Liver (tissue), 9 donors: Measurements from ENCODE around the gene CCT7. TPM values are rescaled to one million over a fixed set of nuclear protein-coding genes. Genes with fewer than 3 reads are reported as not detected.

Experiments
- DNase-seq: peaks from one replicate; pipeline ENCODE4 v3.0.0-alpha.2; 2017; ENCODE audit warnings: low spot score
- H3K27ac ChIP-seq, 2 donors: one replicate each; pipeline ENCODE4 v1.7.0; 2013; ENCODE audit warnings: inconsistent platforms in 2 of 2, low read length in 2 of 2, control low read depth in 1 of 2, low read depth in 1 of 2, mild to moderate bottlenecking in 1 of 2
- H3K27me3 ChIP-seq, 4 donors: one replicate each; pipeline versions ENCODE4 v1.6.1 to v1.7.0; 2013; ENCODE audit warnings: low read length in 3 of 4, inconsistent platforms in 1 of 4, mild to moderate bottlenecking in 1 of 4, moderate library complexity in 1 of 4; ENCODE audit not compliant: control insufficient read depth in 4 of 4, insufficient read depth in 4 of 4
- H3K36me3 ChIP-seq, 4 donors: one replicate each; pipeline versions ENCODE4 v1.6.1 to v1.7.0; 2013; ENCODE audit warnings: low read length in 3 of 4, mild to moderate bottlenecking in 3 of 4, low read depth in 1 of 4, moderate library complexity in 1 of 4; ENCODE audit not compliant: control insufficient read depth in 4 of 4, insufficient read depth in 3 of 4
- H3K4me1 ChIP-seq, 4 donors: one replicate each; pipeline versions ENCODE4 v1.6.1 to v1.7.0; 2013; ENCODE audit warnings: low read length in 3 of 4, mild to moderate bottlenecking in 3 of 4, moderate library complexity in 1 of 4; ENCODE audit not compliant: control insufficient read depth in 4 of 4, insufficient read depth in 4 of 4
- H3K4me3 ChIP-seq, 3 donors: one replicate each; pipeline versions ENCODE4 v1.6.1 to v1.7.0; 2013; ENCODE audit warnings: low read length in 3 of 3, control low read depth in 1 of 3, low read depth in 1 of 3, mild to moderate bottlenecking in 1 of 3
- H3K9ac ChIP-seq, 2 donors: one replicate each; pipeline ENCODE4 v1.7.0; 2013; ENCODE audit warnings: low read length in 2 of 2, mild to moderate bottlenecking in 2 of 2, moderate library complexity in 2 of 2, control low read depth in 1 of 2, low read depth in 1 of 2
- H3K9me3 ChIP-seq, 4 donors: one replicate each; pipeline versions ENCODE4 v1.6.1 to v1.7.0; 2013; ENCODE audit warnings: low read length in 3 of 4; ENCODE audit not compliant: control insufficient read depth in 4 of 4
- EGR1 ChIP-seq, 2 donors: IDR thresholded peaks; 2 replicates each; pipeline ENCODE4 v1.6.1; 2016 to 2018; ENCODE audit warnings: antibody characterized with exemption in 2 of 2, low read depth in 2 of 2
- FOXA1 ChIP-seq: IDR thresholded peaks from 2 replicates; pipeline ENCODE4 v1.6.1; 2016; ENCODE audit warnings: antibody characterized with exemption
- FOXA2 ChIP-seq: IDR thresholded peaks from 2 replicates; pipeline ENCODE4 v1.6.1; 2016; ENCODE audit warnings: antibody characterized with exemption
- GABPA ChIP-seq, 2 donors: IDR thresholded peaks in 1 of 2; conservative IDR thresholded peaks in 1 of 2; 2 replicates each; pipeline ENCODE4 v1.6.1; 2016; ENCODE audit warnings: antibody characterized with exemption in 2 of 2, mild to moderate bottlenecking in 1 of 2, moderate library complexity in 1 of 2
- HNF4A ChIP-seq, 2 donors: conservative IDR thresholded peaks; 2 replicates each; pipeline ENCODE4 v1.6.1; 2016; ENCODE audit warnings: antibody characterized with exemption in 2 of 2, mild to moderate bottlenecking in 2 of 2
- HNF4G ChIP-seq: IDR thresholded peaks from 2 replicates; pipeline ENCODE4 v1.6.1; 2016; ENCODE audit warnings: antibody characterized with exemption
- JUND ChIP-seq, 2 donors: IDR thresholded peaks; 2 replicates each; pipeline ENCODE4 v1.6.1; 2016; ENCODE audit warnings: antibody characterized with exemption in 2 of 2
- NR2F2 ChIP-seq: IDR thresholded peaks from 2 replicates; pipeline ENCODE4 v1.6.1; 2016; ENCODE audit warnings: antibody characterized with exemption
- RAD21 ChIP-seq, 2 donors: IDR thresholded peaks; 2 replicates each; pipeline ENCODE4 v1.6.1; 2016; ENCODE audit warnings: antibody characterized with exemption in 2 of 2, mild to moderate bottlenecking in 2 of 2
- SP1 ChIP-seq: IDR thresholded peaks from 2 replicates; pipeline ENCODE4 v1.6.1; 2018; ENCODE audit warnings: antibody characterized with exemption, mild to moderate bottlenecking
- YY1 ChIP-seq: IDR thresholded peaks from 2 replicates; pipeline ENCODE4 v1.6.1; 2016; ENCODE audit warnings: antibody characterized with exemption, mild to moderate bottlenecking
- WGBS: extraction: QIAGEN DNeasy Blood & Tissue Kit; methylation state at CpG from one replicate; pipeline ENCODE4 v1.1.7; 2013; 5-methylcytosine and 5-hydroxymethylcytosine counted together
- polyA plus RNA-seq, 2 donors: library from polyadenylated mRNA; stranded (reverse) in 1 of 2; unstranded in 1 of 2; fragments of 200-250 nt in 1 of 2; fragments of >200 nt in 1 of 2; fragmentation: Nextera tagmentation in 1 of 2; extraction: Ambion mirVana in 1 of 2; gene quantifications; one replicate each; pipeline versions ENCODE4 v1.2.1 to v1.2.3, GENCODE V29; 2013 to 2015
- total RNA-seq, 2 donors: library from RNA; depleted of rRNA; stranded (reverse); fragments of >200 nt; gene quantifications; one replicate each; pipeline ENCODE4 v1.2.3, GENCODE V29; 2014
- TF ChIP-seq, protein P1 (sequence below): IDR thresholded peaks from 2 replicates; pipeline ENCODE4 v1.6.1; 2016; ENCODE audit warnings: antibody characterized with exemption
- TF ChIP-seq, protein P2 (sequence below): IDR thresholded peaks from 2 replicates; pipeline ENCODE4 v1.6.1; 2016; ENCODE audit warnings: antibody characterized with exemption, mild to moderate bottlenecking
- TF ChIP-seq, protein P3 (sequence below): IDR thresholded peaks from 2 replicates; pipeline ENCODE4 v1.6.1; 2016; ENCODE audit warnings: antibody characterized with exemption
- TF ChIP-seq, protein P4 (sequence below): fragments of 150-350 bp; IDR thresholded peaks from 2 replicates; pipeline ENCODE4 v1.5.1; 2017; ENCODE audit warnings: improper control_type of control experiment, low read depth, low read length; ENCODE audit not compliant: missing input control
- donor health status: healthy.
- donor health status: healthy.
- donor health status: healthy.
- donor health status: healthy.
- donor health status: healthy.

CCT7 gene
- total and polyA plus RNA-seq, 4 donors: 83.7 to 115 (median 101) TPM

DNA sequence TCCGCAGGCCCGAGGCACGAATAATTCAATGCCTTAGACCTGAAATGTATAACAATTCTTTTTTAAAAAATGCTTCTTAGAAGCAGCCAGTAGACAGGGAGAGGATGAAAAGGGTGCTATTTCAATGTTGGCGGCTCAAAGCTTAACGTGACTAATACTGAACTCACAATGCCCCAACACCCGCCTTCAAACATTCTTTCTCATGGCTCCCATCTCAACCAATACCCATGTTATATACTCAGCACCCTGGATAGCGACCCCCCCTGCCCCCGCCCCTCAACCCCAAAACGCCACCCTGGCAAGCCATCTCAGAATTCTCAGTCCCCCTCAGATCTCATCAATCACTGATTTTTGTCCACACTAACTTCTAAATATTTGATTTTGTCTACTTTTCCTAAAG, 45.7 kb downstream of the CCT7 start:
- DNase-seq: no peak
- no peak overlapping the region for H3K4me3 ChIP-seq
- no peaks in the 10 kb centered on the region for H3K9me3 ChIP-seq
- TF ChIP-seq FOXA2 (no peak), HNF4G (no peak), NR2F2 (no peak)
- TF ChIP-seq, protein P1, sequence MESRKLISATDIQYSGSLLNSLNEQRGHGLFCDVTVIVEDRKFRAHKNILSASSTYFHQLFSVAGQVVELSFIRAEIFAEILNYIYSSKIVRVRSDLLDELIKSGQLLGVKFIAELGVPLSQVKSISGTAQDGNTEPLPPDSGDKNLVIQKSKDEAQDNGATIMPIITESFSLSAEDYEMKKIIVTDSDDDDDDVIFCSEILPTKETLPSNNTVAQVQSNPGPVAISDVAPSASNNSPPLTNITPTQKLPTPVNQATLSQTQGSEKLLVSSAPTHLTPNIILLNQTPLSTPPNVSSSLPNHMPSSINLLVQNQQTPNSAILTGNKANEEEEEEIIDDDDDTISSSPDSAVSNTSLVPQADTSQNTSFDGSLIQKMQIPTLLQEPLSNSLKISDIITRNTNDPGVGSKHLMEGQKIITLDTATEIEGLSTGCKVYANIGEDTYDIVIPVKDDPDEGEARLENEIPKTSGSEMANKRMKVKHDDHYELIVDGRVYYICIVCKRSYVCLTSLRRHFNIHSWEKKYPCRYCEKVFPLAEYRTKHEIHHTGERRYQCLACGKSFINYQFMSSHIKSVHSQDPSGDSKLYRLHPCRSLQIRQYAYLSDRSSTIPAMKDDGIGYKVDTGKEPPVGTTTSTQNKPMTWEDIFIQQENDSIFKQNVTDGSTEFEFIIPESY: no peak
- TF ChIP-seq, protein P2, sequence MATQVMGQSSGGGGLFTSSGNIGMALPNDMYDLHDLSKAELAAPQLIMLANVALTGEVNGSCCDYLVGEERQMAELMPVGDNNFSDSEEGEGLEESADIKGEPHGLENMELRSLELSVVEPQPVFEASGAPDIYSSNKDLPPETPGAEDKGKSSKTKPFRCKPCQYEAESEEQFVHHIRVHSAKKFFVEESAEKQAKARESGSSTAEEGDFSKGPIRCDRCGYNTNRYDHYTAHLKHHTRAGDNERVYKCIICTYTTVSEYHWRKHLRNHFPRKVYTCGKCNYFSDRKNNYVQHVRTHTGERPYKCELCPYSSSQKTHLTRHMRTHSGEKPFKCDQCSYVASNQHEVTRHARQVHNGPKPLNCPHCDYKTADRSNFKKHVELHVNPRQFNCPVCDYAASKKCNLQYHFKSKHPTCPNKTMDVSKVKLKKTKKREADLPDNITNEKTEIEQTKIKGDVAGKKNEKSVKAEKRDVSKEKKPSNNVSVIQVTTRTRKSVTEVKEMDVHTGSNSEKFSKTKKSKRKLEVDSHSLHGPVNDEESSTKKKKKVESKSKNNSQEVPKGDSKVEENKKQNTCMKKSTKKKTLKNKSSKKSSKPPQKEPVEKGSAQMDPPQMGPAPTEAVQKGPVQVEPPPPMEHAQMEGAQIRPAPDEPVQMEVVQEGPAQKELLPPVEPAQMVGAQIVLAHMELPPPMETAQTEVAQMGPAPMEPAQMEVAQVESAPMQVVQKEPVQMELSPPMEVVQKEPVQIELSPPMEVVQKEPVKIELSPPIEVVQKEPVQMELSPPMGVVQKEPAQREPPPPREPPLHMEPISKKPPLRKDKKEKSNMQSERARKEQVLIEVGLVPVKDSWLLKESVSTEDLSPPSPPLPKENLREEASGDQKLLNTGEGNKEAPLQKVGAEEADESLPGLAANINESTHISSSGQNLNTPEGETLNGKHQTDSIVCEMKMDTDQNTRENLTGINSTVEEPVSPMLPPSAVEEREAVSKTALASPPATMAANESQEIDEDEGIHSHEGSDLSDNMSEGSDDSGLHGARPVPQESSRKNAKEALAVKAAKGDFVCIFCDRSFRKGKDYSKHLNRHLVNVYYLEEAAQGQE: no peak
- H3K27ac ChIP-seq: no peak overlapping the region
- peaks cover 0 to 3% (median 0%) of the 10 kb centered on the region in 4 donors for H3K27me3 ChIP-seq
- H3K36me3 ChIP-seq: no peaks in the 10 kb centered on the region
- WGBS: 79% methylated on average over 9 of the region's 9 CpGs
- H3K9ac ChIP-seq: no peak overlapping the region
- peaks cover 0 to 10% (median 4%) of the 10 kb centered on the region in 4 donors for H3K4me1 ChIP-seq

DNA sequence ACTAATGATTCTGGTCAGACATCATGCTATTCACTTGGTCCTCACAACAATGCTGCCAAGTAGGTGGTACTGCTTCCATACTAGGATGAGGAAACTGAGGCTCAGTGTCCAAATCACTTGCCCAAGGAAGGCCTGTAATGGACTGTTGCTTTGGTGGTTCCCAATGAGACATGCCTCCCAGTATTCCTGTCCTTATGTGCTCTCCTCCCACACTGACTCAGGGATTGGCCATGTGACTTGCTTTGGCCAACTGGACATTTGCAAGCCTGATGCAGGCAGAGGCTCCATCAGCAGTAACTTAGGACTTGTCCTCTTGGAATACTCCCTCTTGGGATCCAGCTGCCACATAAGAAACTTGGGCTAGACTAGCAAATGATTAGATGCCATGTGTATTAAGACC, 47.1 kb downstream of the CCT7 start:
- Histone ChIP-seq H3K27me3 (peaks cover 0 to 7% (median 2%) of the 10 kb centered on the region in 4 donors), H3K27ac (no peak overlapping the region), H3K4me3 (no peak overlapping the region), H3K36me3 (no peaks in the 10 kb centered on the region), H3K9ac (no peak overlapping the region), H3K9me3 (no peaks in the 10 kb centered on the region), H3K4me1 (peaks cover 0 to 13% (median 5%) of the 10 kb centered on the region in 4 donors)
- DNase-seq: no peak
- TF ChIP-seq, protein P3, sequence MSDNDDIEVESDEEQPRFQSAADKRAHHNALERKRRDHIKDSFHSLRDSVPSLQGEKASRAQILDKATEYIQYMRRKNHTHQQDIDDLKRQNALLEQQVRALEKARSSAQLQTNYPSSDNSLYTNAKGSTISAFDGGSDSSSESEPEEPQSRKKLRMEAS: no peak
- TF ChIP-seq RAD21 (IDR thresholded peaks at IDR 0.05) (no peak), FOXA2 (no peak), FOXA1 (no peak), JUND (IDR thresholded peaks at IDR 0.05) (no peak)

DNA sequence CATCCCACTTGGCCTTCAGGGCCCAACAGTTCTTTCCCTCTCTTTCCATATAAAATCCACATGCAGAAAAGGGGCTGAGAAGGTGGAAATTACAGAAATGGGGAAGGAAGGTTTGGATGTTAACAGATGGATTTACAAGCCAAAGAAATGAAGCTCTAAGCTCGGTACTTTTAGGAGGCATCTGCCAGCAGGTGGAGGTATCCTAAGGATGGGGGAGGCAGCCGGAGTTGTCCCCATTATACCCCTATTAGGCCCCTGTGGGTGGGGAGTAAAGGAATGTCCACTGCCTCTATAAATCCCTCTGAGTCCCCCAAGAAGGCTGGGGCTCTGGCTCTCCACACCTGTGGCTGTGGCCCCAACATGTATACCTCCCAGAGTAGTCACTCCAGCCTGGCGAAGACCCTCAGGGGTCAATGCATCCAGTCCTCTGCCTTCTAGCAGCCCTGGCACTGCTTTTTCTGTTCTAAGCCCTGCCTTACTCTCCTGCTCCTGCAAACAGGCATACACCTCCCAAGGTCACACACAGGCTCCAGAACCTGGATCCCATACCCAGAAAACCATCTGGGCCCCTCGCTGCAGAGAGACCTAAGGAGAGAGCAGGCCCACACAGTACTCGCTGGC, 48.9 kb downstream of the CCT7 start:
- H3K36me3 ChIP-seq: no peaks in the 10 kb centered on the region
- H3K9me3 ChIP-seq: no peaks in the 10 kb centered on the region
- H3K27ac ChIP-seq: no peak overlapping the region
- TF ChIP-seq EGR1 (IDR thresholded peaks at IDR 0.05; ENCODE audit: low read depth in 2 of 2): no peak
- no peak for TF ChIP-seq HNF4A (conservative IDR thresholded peaks at IDR 0.05)
- TF ChIP-seq SP1: no peak
- TF ChIP-seq HNF4G: no peak
- no peak for TF ChIP-seq NR2F2
- TF ChIP-seq JUND (IDR thresholded peaks at IDR 0.05): no peak
- TF ChIP-seq YY1: no peak
- TF ChIP-seq, protein P3: no peak
- no peak for TF ChIP-seq GABPA (IDR thresholded peaks at IDR 0.05 in 1 of 2, conservative IDR thresholded peaks at IDR 0.05 in 1 of 2)
- TF ChIP-seq, protein P2: no peak
- TF ChIP-seq RAD21 (IDR thresholded peaks at IDR 0.05): no peak
- TF ChIP-seq, protein P4, sequence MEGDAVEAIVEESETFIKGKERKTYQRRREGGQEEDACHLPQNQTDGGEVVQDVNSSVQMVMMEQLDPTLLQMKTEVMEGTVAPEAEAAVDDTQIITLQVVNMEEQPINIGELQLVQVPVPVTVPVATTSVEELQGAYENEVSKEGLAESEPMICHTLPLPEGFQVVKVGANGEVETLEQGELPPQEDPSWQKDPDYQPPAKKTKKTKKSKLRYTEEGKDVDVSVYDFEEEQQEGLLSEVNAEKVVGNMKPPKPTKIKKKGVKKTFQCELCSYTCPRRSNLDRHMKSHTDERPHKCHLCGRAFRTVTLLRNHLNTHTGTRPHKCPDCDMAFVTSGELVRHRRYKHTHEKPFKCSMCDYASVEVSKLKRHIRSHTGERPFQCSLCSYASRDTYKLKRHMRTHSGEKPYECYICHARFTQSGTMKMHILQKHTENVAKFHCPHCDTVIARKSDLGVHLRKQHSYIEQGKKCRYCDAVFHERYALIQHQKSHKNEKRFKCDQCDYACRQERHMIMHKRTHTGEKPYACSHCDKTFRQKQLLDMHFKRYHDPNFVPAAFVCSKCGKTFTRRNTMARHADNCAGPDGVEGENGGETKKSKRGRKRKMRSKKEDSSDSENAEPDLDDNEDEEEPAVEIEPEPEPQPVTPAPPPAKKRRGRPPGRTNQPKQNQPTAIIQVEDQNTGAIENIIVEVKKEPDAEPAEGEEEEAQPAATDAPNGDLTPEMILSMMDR: no peak
- WGBS: 64% methylated on average over 5 of the region's 5 CpGs
- H3K4me3 ChIP-seq: no peak overlapping the region
- DNase-seq: no peak
- no peak overlapping the region for H3K9ac ChIP-seq
- H3K27me3 ChIP-seq: peaks cover 0 to 11% (median 2%) of the 10 kb centered on the region in 4 donors
- H3K4me1 ChIP-seq: peaks cover 0 to 13% (median 5%) of the 10 kb centered on the region in 4 donors
